ENCODE results near the gene MOB3C. TPM values are rescaled to one million over a fixed set of nuclear protein-coding genes. Genes with fewer than 3 reads are reported as not detected.

MOB3C gene
- polyA plus RNA-seq, 1 donor from 2014 or later = 0.41 TPM

- no peak overlapping the region for H3K9ac ChIP-seq (ENCODE audit: low read length)
- no peak overlapping the region for H3K4me3 ChIP-seq (ENCODE audit: low read length)
- no peaks in the 10 kb centered on the region for H3K79me2 ChIP-seq (replicated peaks; ENCODE audit: insufficient read depth, low read length)
- no peak overlapping the region for H3K27ac ChIP-seq (ENCODE audit: low read length)
- H3K9me3 ChIP-seq (ENCODE audit: low read length) = peaks cover 6% of the 10 kb centered on the region
- no peak overlapping the region for H2AFZ ChIP-seq (ENCODE audit: low read depth, low read length)
- no peaks in the 10 kb centered on the region for H3K27me3 ChIP-seq (ENCODE audit: insufficient read depth, low read depth, low read length)
- H3K36me3 ChIP-seq (ENCODE audit: insufficient read depth, low read length) = peaks cover 19% of the 10 kb centered on the region
- TF ChIP-seq SMC3 (conservative IDR thresholded peaks at IDR 0.05; ENCODE audit: poor library complexity) (no peak), POLR2AphosphoS5 (IDR thresholded peaks at IDR 0.05) (no peak), EP300 (conservative IDR thresholded peaks at IDR 0.05; ENCODE audit: poor library complexity, severe bottlenecking) (no peak)
- no peaks in the 10 kb centered on the region for H3F3A ChIP-seq (ENCODE audit: insufficient read depth, low read length, poor library complexity, severe bottlenecking)
- H4K20me1 ChIP-seq (ENCODE audit: insufficient read depth) = no peaks in the 10 kb centered on the region
- no peak overlapping the region for H3K4me2 ChIP-seq (ENCODE audit: low read length)
- no peaks in the 10 kb centered on the region for H3K9me2 ChIP-seq (ENCODE audit: insufficient read depth, low read length)
These were observed 33.9 kb upstream of the MOB3C start for GRCh38 chr1:46650491-46650890.

GRCh38 chr1:46649764-46650163 lies 33.2 kb upstream of the MOB3C start:
- H3K36me3 ChIP-seq (ENCODE audit: insufficient read depth, low read length) = peaks cover 19% of the 10 kb centered on the region
- H3K9me2 ChIP-seq (ENCODE audit: insufficient read depth, low read length) = no peaks in the 10 kb centered on the region

More at GRCh38 chr1:46649764-46650163, 33.2 kb upstream of the MOB3C start:
- TF ChIP-seq EZH2 (IDR thresholded peaks at IDR 0.05; ENCODE audit: borderline replicate concordance, insufficient read depth, low read length, poor library complexity, severe bottlenecking) (no peak), RAD21 (conservative IDR thresholded peaks at IDR 0.05) (no peak), MXI1 (conservative IDR thresholded peaks at IDR 0.05; ENCODE audit: poor library complexity, severe bottlenecking) (no peak), SMC3 (conservative IDR thresholded peaks at IDR 0.05; ENCODE audit: poor library complexity) (no peak), REST (IDR thresholded peaks at IDR 0.05; ENCODE audit: borderline replicate concordance) (no peak), POLR2AphosphoS5 (IDR thresholded peaks at IDR 0.05) (no peak), EP300 (conservative IDR thresholded peaks at IDR 0.05; ENCODE audit: poor library complexity, severe bottlenecking) (no peak), TAF1 (IDR thresholded peaks at IDR 0.05; ENCODE audit: low read depth) (no peak), CTCF (IDR thresholded peaks at IDR 0.05; ENCODE audit: poor library complexity, severe bottlenecking) (no peak)
- Histone ChIP-seq H3K9ac (ENCODE audit: low read length) (no peak overlapping the region), H3K9me3 (ENCODE audit: low read length) (peaks cover 6% of the 10 kb centered on the region), H3K27me3 (ENCODE audit: insufficient read depth, low read depth, low read length) (no peaks in the 10 kb centered on the region), H3K4me3 (ENCODE audit: low read length) (no peak overlapping the region), H3K27ac (ENCODE audit: low read length) (no peak overlapping the region), H2AFZ (ENCODE audit: low read depth, low read length) (no peak overlapping the region), H3K79me2 (replicated peaks; ENCODE audit: insufficient read depth, low read length) (no peaks in the 10 kb centered on the region), H3K4me2 (ENCODE audit: low read length) (no peak overlapping the region), H4K20me1 (ENCODE audit: insufficient read depth) (no peaks in the 10 kb centered on the region), H3F3A (ENCODE audit: insufficient read depth, low read length, poor library complexity, severe bottlenecking) (no peaks in the 10 kb centered on the region)

All from neural cell (in vitro differentiated cells).